NCI-H1694 treated with DMSO at 0.1 percent for 48 hours (cell line): ENCODE results near the gene FCSK.

ENCODE experiments used
- DNase-seq: peaks from one replicate; lab custom pipeline; 2025; lab: John Stamatoyannopoulos, UW

Gene FCSK

DNA sequence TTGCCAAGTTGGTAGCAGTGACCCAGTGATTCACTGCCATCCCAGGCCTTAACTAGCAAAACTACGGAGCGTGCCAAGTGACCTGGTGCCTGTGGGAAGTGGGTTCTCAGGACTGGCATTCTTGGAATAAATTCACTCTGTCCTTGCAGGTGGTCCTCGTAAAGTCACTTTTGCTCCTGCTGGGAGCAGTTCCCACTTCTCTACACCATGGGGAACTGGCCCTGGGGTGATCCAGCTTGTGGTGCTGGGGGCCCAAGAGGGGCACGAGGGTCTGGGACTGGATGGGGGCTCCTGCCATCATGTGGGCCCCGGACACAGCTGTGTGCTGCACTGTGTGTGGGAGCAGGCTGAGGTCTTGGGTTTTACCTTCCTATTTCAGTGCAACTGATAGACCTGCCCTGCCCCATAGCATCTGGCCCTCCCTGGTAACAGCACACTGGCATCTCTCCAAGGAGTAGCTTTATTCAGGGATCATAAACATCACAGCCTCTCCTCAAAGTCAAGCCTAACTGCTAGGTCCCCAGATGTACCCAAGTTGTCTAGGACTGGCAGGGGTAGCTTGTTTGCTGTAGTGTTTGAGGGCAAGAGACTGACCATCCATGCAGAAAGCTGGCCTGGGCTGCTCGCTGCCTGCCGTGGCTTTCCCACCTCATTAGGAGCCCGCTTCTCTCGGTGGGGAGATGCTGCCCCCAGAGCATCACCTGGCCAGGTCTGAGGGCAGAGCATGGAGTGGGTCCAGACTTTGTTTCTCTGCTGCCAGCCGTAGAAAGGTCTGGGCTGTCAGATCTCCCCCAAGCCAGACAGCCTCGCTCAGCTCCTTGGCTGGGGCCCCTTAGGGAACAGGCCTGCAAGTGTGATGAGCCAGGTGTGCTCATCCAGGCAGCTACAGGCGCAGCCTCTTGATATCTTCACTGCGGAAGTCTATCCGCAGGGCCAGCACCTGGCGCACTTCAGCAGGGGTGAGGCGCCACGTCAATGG lies 26.0 kb downstream of the FCSK start:
- DNase-seq: peak; percentile 79

DNA sequence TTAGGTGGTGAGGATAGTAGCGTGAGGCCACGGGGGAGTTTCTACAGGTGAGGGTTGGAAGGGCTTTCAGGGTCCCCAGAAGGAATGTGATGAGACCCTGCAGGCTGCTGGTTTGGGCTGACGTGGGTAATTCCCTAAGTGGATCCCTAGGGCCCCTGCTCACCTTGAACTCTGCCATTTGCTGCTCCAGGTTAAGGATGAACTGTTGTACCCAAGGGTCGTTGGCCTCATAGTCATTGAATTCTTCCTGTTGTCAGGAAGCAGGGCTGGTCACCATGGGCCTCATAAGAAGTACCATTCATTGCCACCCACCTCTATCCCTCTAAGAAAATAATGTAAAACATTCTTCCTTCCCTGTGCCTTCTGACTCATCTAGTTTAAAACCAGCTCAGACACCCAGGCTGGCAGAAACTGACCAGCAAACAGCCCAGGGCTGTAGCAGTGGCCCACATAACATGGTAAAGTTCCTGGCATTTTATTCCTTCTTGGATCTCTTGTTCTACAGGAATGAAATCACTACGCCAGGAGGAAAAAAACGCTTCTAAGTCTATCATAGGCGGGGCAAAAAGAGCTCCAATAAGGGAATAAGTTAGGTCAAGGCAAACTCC lies 27.6 kb downstream of the FCSK start:
- no peak for DNase-seq

DNA sequence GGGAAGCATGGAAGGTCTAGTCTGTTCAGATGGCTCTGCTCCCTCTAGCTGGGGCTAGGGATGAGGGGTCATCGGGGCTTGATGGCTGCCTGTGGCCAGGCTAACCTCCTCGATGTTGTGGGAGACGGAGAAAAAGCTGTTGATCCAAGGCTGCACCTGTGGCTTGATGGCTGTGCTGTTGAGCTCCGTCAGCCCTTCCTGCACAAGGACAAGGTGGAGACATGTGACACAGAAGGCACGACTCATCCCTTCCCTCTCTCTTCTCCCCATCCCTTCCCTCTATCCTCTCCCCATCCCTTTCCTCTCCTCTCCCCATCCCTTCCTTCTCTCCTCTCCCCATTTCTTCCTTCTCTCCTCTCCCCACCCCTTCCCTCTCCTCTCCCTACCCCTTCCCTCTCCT lies 28.2 kb downstream of the FCSK start:
- no peak for DNase-seq

DNA sequence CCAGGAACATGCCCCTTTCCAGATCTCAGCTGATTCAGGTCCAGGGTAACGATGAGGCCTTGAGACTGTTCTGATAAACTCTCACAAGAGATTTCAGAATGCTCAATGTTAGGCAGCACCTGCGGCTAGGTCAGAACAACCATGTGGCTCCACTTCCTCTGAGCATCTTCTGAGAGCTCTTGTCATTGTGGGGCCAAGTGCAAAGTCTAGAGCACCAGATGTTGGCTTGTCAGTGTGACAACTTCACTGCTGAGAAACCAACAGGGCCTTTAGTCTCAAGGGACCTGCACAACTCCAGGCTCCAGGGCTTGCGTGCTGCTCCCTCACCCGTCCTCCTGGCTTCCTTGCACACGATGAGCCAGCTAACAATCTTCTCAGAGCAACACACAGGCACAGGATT lies 29.0 kb downstream of the FCSK start:
- peak; percentile 30 for DNase-seq

DNA sequence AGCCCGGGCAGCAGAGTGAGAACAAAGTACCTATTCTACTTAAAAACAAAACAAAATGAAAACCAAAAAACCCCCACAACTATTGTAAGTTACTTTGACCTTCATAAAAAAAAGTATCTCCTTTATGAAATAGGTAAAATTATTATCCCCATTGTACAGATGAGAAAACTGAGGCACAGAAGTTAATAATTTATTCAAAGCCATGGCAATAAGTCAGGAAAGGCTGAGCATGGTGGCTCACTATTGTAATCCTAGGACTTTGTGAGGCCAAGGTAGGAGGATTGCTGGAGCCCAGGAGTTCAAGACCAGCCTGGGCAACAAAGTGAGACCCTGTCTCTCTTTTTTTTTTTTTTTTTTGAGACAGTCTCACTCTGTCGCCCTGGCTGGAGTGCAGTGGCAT lies 30.5 kb downstream of the FCSK start:
- no peak for DNase-seq

DNA sequence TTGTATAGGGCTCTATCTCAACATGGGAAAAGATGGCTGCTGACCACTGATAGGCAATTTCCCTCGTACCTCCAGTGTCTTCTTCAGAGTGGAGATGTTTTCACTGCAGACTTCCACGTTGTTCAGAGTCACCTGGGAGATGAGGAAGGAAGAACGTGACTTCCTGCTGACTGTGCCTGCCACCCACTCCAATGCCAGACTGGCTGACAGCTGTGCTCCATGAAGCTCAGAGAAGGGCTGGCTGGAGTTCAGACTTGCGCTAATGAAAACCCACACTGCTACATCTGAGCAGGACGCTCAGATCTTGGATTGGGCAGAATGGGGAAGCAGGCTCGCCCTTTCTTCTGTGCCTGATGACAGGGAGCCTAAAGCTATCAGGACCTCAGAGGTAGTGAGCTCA lies 35.9 kb downstream of the FCSK start:
- peak; percentile 88 for DNase-seq

DNA sequence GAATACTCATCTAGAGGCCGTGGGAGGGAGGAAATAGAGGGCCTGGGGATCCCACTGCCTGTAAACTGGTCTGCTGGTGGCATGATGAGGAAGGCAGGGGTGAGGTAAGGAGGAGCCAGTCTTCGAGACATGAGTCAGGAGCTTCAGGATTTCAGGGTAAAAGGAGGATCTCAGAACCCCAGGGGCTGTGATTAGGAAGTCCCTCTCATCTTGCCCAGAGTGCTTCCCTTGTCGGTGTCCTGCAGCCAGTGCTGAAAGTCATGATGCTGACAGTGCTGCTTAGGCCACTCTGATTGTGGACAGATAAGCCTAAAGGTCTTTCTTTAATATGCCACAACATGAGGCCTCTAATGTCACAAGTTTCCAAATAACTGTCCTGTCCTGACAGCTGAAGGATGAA lies 39.4 kb downstream of the FCSK start:
- DNase-seq: no peak

DNA sequence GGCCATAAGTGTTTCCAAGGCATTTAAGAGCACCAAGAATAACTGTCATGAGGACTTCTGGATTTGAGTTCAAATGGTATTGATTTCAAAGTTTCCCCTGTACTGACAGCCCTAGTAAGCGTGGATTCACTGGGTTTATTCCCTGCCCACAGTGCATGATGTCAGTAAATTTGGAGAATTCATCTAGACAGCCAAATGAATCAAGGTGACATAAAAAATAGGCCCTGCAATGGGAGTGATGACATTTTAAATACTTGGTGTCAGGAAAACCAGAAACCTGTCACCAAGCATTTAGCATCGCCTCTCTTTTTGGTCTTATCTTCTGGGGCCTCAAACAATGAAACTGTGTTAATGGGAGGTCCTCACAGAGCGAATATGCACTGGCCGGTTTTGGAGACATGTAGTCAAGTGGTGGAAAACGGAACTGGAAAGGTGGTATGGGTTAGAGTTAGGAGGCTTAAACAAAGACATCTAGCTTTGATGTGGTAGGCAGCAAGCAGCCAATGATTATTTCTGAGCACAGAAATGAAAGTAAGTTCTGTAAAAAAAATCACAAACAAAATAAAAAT lies 39.9 kb downstream of the FCSK start:
- DNase-seq: no peak

DNA sequence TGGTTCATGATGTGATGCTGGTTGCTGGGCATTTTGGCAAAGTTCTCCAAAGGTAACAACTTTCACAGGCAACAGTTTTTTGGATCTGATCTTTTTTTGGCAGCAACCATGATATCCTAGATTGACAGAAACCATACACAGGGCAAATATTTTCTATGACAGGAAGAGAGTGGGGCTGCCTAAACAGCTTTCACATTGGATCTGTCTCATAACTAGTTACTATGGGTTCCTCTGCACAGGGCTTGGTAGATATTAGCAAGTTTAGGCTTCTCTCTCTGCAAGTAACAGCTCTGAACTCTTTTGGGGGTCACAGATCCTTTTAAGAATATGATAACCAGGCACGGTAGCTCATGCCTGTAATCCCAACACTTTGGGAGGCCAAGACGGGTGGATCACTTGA lies 40.4 kb downstream of the FCSK start:
- no peak for DNase-seq

DNA sequence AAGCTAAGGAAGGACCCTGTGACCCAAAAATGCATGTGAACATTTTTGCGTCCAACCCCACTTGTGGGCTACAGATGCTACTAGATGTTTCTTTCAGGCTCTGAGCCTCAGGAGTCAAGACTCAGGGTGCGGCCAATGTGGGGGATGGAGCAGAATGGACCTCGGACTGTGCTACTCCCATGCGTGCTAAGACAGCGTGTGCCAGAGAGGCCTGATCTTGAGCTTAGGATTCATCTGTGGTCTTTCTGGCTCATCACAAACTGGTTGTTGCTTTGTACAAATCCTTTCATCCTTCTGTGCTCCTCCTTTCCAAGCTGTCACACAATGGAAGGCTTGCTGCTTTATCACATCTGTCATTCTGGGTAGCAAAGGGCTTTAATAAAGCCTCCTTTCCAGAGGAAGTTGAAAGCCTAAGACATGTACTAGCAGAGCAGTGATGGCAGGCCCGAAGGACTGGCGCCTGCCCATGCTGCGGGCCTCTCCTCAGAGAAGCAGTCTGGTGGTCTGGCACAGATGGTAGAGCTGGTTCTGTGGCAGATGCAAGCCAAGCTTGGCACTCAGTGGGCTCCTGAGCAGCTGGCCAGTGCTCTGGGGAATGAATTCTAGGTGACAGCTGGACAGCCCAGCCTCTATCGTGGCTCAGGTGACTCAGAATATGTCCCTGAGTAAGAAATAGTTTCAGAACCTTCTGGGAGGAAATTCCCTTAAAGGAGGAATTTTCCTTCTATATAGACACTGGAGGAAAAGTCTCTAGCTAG lies 41.2 kb downstream of the FCSK start:
- peak; percentile 94 for DNase-seq

DNA sequence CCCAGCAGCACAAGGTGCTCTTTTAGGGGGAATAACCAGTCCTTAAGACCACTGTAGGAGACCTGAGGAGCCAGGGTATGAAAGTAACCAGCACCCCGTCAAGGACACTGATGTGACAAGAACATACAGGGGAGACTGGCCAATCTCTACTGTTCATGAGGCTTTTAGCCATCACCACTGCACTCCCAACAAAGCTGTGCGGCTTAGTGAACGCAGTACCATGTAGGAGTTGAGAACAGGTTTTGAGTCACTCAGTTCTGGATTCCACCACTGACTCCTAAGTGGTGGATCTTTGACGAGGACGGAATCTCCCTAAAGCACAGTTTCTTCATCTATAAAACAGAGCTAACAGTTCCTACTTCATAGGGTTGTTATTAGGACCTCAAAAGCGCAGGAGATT lies 42.1 kb downstream of the FCSK start:
- DNase-seq: no peak

DNA sequence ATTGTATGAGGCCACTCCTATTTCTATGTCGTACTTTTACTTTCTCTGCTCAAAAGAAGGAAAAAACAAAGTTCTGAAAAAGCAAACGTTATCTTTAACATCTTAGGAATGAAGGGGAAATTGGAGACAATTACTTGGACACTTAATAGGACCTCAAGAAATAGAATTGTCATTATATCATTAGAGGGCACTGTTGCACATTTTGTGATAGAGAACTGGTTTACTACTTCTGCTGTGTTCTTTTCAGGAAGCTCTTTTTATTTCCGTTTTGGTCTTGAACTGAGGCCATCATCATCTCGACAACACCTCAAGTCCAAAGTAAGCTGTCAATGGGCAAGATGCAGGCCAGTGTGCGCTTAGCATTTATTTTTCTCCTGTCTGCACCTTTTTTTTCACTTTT lies 54.4 kb downstream of the FCSK start:
- no peak for DNase-seq

DNA sequence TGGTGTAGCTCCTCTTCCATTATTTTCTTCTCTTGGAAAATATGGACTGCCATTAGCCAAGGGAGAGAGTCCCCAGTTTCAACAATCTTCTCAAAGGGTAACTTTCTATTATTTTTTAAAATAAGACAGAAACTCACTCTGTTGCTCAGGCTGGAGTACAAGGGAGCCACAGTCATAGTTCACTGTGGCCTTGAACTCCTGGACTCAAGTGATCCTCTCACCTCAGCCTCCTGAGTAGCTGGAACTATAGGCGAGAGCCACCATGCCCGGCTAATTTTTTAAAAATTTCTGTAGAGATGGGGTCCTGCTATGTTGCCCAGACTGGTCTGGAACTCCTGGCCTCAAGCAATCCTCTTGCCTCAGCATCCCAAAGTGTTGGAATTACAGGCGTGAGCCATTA lies 55.8 kb downstream of the FCSK start:
- DNase-seq: no peak

DNA sequence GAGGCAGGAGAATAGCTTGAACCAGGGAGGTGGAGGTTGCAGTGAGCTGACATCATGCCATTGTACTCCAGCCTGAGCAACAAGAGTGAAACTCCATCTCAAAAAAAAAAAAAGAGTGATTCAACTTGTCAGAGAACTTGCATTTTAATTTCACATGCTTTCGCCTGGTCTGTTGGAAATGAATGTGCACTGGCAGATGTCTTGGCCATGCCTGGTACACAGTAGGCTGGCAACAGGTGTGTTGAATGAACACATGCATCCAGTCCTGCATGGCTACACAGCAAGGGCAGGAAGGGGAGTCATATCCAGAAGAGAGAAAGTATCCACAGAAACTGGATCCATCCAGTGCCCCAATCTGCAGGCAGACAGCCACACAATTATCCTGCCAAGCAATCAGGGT lies 57.4 kb downstream of the FCSK start:
- no peak for DNase-seq

DNA sequence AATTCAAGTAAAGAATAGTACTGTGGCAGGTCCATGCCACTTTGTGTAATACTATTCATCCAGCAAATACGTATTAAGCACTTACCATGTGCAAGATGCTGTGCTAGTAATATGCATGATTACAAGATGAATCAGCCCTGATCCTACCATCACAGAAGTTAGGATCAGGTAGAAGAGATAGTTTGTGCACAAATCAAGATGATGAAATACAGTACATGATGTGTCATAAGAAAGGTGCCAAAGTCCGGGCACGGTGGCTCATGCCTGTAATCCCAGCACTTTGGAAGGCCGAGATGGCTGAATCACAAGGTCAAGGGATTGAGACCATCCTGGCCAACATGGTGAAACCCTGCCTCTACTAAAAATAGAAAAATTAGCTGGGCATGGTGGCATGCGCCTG lies 58.1 kb downstream of the FCSK start:
- no peak for DNase-seq

DNA sequence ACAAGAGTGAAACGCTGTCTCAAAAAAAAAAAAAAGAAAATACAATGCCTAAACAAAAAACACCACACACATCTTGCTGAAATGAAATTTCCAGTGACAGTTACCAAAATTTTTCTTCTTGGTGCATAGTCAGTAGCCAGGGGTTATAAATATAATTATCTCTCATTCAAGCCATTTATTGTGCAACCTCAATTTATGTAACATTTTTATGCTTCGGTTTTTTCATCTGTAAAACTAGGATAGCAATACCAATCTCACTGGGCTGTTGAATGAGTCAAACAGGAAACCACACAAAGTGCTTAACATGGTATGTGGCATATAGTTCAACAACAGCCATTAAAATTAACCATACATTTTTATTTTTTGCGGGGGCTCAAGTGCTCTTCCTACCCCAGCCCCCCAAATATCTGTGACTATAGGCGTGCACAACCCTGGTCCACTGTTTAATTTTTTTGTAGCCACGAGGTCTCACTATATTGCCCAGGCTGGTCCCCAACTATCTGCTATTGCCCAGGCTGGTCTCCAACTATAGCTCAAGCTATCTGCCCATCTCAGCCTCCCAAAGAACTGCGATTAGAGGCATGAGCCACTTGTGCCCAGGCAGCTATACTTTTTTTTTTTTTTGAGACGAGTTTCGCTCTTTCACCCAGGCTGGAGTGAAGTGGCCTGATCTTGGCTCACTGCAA lies 66.4 kb downstream of the FCSK start:
- no peak for DNase-seq

DNA sequence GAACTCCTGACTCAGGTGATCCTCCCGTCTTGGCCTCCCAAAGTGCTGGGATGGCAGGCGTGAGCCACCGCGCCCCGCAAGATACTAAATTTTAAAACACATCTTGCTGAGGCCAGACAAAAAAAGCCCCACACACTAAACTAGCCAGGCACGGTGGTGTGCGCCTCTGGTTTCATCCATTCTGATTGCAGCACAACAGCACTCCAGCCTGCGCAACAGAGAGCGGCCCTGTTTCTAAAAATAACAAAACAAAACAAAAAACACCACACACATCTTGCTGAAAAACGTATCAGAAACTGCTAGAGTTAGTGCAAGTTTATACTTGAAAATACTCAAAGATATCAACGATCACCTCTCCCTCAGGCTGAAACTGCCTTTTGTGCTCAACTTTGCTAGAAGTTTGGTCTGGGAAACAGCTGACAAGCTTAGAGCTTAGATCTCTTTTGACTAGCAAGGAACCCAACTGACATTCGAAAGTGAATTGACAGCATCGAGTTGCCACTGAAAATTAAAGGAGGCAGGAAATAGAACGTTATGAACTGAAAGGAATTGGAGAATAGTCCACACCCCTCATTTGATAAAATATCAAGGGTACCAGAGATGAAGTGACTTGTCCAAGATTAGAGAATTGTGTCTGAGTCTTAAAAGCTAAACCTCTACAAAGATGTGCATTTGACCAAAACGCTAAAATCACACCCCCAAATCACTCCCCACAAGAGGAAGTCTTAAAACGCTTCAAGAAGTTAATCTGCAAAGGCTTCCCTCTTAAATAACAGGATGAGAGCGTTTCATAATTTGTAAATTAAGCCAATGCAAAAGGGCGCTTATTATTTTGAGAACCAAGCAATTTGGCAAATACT lies 68.1 kb downstream of the FCSK start:
- DNase-seq: no peak

DNA sequence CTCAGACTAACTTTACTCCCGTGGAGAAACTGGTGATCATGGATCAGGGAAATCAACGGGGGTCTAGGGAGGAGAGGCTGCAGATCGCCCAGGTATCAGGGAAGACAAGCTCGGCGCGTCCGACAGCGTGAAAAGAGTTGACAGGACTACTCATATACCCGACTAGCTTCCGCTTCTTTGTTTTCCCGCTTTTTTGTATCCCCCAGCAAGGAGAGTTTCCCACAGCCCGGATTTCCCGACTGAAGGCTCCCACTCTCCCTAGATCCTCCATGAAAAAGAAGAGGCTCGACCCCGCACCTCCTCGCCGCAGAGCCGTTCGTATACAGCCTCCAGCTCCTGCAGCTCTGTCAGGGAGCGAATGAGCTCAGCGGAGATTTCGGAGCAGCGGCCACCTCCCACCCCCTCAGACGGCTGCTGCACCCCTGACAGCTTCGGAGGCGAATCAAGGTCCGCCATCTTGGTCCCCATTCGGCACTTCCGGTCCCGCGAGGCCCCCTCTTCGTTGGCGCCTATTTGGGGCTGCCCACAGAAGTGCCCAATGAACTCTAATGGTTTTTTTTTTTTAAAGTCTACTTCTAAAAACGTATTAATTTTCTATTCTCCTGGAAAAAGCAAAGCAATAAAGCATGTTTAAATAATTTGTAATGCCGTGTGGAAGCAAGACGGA lies 68.8 kb downstream of the FCSK start, which contains the start of gene COG4:
Gene COG4, minus strand, starts transcription at position 479 of the 667 bp plus-strand sequence. Its CDS starts 11 bp downstream, at position 468.
- DNase-seq: peak; percentile 82

DNA sequence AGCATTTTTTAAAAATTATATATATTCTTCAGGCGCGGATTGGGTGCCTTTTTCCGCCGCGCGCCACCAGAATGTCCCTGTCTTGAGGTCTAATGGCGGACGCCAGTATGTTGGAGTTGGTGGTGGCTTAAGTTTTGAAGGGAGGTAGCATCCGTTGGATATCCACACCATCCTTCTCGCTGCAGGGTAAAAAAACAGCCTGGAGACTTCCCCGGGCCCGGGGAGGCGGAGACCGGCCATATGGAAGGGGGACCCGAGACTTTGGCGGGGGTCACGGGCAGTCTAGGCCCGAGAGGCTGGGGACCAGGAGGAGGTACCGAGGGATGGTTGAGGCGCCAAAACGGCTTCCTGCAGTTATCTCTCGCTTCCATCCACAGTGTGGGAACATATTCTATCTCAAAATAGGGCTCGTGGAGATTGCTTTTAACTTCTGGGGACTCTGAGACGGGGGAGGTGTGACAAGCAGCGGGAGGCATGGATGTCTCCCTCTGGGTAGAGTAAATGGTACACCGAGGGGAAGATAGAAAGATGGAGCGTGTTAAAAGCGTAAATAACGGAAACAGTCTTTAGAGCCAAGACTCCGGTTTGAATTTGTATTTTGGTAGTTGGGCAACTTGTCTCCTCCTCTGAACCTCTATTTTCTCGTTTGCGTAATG lies 69.5 kb downstream of the FCSK start, which contains the start of gene SF3B3:
Gene SF3B3, plus strand, starts transcription at position 74 of the 656 bp plus-strand sequence. CDS start 2,841 bp downstream, outside the sequence.
- peak; percentile 82 for DNase-seq
